Cerebellar nuclear complex (tissue), 1 donor: ENCODE measurements around the gene TLR9.

Source experiments
- DNase-seq, 2 experiments: peaks; one replicate each; lab custom pipeline; 2025; lab: John Stamatoyannopoulos, UW

TLR9 gene

GRCh38 chr3:52247409-52248164 lies 22.1 kb upstream of the TLR9 start:
- no peak for DNase-seq

DNA sequence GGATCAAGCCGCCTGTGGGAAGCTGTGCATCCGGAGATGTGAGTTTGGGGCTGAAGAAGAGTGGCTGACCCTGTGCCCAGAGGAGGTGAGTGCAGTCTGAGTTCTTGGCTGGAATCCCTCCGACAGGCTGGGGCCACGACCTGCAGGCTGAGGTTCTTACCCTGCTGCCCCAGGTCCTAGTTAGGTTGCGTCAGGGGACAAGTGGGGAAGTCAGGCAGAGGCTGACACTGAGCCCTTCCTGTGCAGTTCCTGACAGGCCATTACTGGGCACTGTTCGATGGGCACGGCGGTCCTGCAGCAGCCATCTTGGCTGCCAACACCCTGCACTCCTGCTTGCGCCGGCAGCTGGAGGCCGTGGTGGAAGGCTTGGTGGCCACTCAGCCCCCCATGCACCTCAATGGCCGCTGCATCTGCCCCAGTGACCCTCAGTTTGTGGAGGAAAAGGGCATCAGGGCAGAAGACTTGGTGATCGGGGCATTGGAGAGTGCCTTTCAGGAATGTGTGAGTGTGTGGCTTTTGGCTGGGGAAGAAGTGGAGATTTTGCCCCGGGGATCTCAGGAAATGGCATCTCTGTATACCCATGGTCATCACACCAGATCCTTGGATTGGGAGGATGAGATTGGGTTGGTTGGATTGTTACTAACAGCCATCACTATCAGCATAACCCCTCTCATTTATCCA lies 21.4 kb upstream of the TLR9 start:
- no peak for DNase-seq

GRCh38 chr3:52246264-52246620 lies 20.8 kb upstream of the TLR9 start:
- DNase-seq, result no peak

DNA sequence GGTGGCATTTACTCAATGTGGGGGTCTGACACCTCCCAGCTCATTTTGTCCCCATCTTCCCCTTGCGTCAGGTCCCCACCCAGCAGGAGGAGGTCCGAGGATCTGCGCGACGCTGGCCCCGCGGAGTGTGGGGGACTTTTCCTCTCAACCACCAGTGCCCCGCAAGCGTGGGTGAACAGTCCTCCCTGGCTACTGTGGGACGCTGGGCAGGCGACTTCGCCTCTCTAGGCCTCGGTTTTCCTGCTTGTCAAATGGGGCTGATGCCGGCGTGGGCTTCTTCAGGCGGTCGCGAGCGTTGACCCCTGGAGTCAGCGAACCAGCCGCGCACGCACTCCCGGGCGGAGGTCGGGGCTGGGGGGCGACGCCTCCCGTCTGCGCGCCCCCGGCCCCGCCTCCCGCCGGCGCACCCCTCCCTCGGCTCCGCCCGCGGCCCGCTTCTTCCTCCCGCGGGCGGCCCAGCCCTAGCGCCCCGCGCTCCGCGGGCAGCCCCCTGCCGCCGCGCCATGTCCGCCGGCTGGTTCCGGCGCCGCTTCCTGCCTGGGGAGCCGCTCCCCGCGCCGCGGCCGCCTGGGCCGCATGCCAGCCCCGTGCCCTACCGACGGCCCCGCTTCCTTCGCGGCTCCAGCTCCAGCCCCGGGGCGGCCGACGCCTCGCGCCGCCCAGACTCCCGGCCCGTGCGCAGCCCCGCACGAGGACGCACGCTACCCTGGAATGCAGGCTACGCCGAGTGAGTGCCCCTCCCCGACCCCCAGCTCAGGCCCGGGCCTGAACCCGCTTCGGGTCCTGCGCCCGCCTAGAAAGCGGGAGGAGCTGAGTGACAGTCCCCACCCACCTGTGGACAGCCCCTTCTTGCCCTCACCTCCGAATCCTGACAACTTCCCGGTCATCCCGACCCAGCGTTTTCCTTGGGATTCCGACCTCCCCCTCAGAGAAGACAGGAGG lies 20.1 kb upstream of the TLR9 start, which contains the start of gene PPM1M:
Gene PPM1M, plus strand, starts transcription at position 438 of the 942 bp plus-strand sequence. Its CDS starts 66 bp downstream, at position 504.
- no peak for DNase-seq

DNA sequence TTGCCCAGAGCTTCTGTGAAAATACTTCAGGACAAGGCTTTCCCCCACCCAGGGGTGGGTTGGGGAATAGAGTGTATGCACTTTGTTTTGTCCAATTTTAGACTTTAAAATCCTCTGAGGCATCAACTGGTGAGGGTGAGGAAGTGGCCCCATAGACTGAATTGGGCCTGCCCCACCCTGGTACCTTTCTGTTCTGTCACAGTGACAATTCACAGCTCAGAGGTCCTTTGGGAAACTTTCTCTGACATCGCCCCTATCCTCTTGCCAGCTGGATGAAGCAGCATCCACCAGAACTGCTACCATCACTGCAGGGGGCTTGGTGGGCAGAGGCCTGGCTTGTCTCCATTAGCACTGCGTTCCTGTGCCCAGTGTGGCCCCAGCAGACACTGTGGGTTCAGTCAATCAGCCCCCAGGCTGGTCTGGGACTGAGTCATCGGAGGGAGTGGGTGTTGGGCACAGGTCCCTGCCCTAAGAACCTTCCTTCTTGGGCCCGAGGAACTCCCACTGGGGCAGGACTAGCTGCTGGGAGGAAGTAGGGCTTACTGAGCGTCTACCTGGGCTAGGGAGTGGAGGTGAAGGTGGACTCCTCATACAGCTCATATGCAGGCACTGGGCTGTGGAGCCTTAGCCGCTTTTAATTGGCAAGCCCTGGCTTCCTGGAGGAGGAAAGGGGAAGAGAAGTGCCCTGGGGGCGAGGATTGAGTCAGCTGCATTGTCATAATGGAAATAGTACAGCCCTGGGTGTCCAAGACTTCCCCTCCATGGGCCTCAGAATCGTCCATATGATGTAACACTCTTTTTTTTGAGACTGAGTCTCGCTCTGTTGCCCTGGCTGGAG lies 18.6 kb upstream of the TLR9 start:
- no peak for DNase-seq

DNA sequence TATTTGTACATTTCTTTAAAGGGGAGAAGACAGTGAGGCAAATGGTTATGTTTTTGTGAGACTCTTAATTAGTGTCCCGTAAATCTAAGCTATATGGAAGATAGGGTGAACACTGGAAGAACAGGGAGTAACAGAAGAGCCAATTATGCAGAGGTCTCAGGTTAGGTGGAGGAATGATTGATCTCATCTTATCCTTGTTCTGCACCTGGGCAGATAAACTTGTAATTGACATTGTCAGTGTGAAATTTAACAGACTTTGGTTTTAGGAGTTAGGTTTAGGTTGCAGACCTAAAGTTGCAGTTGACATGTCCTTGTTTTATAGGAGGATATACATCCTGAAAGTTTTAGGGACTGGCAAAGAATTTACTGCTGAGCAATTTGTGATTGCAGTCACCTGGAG lies 16.6 kb upstream of the TLR9 start:
- no peak for DNase-seq

DNA sequence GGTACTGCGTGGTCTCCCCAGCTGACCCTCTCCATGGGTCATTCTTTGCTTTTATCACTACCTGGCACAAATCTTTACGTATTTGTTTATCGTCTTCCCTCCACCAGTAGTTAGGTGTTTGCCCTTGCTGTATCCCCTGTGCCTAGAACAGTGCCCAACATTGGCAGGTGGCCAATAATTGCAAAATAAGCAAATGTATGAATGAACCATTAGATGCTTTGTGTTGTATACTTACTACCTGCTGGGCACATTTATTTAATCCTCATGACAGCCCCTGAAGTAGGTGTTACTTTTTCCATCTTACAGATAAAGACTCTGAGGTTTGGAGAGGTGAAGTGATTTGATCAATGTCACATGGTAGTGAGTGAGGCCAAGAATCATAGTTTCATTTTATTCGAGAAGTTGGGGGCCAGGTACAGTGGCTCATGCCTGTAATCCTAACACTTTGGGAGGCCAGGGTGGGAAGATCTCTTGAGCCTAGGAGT lies 15.5 kb upstream of the TLR9 start:
- no peak for DNase-seq

GRCh38 chr3:52240059-52240885 lies 14.8 kb upstream of the TLR9 start:
- DNase-seq, result no peak

GRCh38 chr3:52238761-52239701 lies 13.6 kb upstream of the TLR9 start, which contains the start of gene TWF2:
Gene TWF2, minus strand, starts transcription at chr3:52239158. Its CDS starts 142 bp downstream, at chr3:52239016.
- DNase-seq, result no peak

GRCh38 chr3:52238193-52238760 lies 12.8 kb upstream of the TLR9 start:
- DNase-seq, result no peak

DNA sequence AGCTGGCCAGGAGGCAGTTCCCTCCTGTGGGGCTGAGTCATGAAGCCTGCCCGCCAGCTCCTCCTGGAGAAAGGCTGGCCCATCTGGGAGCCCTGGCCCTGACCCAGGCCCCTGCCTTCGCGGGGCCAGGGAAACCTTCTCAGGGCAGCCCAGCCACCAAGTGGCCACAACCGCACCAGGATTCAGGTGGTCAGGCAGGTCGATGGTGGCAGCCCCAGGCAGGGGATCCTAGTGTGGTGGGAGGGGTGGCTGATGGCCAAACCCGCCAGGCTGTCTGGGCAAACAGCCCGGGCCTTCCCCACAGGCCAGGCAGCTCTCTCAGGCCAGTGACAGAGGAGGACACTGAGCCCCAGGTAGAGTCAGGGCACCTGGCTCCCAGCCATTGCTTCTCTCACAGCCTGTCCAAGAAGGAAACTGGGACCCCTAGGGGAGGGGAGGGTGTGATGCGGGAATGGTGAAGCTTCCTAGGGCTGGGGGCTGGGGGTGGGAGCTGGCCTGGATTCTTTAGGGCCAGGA lies 12.3 kb upstream of the TLR9 start:
- peak; percentile 57 to 89 for DNase-seq

DNA sequence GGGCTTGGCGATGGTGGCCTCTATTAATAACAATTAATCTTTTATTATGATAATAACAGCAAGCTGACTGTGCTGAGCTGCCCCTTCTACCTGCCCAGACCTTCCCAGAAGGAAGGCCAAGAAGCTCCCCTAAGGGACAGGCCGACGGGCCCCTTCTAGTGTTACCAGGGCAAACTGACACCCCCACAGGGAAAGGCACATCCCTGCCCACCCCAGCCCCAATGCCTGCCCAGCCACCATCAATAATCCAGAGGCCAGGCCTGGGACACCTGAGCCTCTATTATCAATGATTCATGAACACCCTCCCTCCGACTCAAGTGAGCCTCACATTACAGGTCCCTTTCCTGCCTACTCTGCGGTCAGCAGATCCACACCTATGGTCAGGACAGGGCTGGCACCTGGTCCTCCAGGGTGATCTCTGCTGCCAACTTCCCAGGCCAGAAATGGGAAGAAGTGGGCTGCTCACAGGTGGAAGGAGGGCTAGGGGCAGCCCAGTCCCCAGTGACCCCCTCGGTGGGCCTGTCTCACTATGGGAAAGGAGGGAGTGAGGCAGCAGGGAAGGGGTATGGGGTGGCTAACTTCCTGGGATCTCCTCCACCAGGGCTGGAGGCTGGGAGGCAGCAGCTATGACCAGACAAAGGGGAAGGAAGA lies 11.7 kb upstream of the TLR9 start:
- no peak for DNase-seq

GRCh38 chr3:52236424-52236886 lies 11.0 kb upstream of the TLR9 start:
- no peak for DNase-seq

- no peak for DNase-seq
These were observed 9.3 kb upstream of the TLR9 start for GRCh38 chr3:52234516-52235447.

DNA sequence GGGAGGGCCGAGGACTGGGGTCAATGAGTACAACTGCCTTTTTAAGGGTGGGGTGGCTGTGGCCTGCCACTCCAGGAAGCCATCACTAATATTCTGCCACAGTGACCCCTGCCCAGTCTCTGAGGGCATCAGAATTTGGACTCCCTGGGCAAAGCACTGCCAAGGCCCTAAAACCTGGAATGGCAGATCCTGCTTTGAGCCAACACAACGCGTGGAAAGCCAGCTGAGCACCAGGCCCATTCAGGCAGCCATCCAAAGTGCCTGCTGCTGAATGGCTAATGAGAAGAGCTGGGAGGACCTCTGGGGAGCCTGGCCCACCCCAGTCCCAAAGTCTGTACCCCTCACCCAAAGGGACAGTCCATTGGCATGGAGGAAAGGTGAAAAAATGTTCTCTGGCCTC lies 8.5 kb upstream of the TLR9 start:
- peak in 1 of 2 experiments; percentile 20 for DNase-seq

- no peak for DNase-seq
These were observed 7.7 kb upstream of the TLR9 start for GRCh38 chr3:52233108-52233591.
